SH-SY5Y (cell line): ENCODE measurements around the gene TRH.

Experiments
- GATA2 ChIP-seq: IDR thresholded peaks from 2 replicates; pipeline ENCODE4 v1.6.1; 2011; ENCODE audit warnings: mild to moderate bottlenecking, low read depth, low read length
- GATA3 ChIP-seq: IDR thresholded peaks from 2 replicates; pipeline ENCODE4 v1.6.1; 2011; ENCODE audit warnings: low read depth, mild to moderate bottlenecking, low read length, moderate library complexity

Gene TRH

GRCh38 chr3:129952556-129953355 is 21.8 kb upstream of the TRH start:
- TF ChIP-seq GATA2 (no peak), GATA3 (no peak)

- no peak for TF ChIP-seq GATA2
- TF ChIP-seq GATA3, result no peak
Measured at GRCh38 chr3:129953621-129954020, 20.9 kb upstream of the TRH start.

DNA sequence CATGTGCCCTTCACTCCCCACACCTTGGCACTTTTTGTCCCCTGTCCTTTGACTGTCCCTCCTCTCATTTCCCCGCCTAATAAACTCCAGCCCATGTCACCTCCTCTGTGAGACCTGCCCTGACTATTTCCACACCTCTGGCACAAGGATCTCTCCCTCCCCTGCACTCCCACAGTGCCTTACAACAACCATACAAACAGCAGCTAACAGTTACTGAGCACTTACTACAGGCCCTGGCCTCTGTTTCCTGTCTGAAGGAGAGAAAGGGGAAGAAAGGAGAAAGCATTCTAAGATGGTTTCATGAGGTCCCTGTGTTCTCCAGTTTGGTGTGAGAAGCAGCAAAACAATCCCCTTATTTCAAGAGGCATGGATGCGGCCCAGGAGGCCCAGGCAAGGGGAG is 20.0 kb upstream of the TRH start:
- TF ChIP-seq GATA2, result no peak
- no peak for TF ChIP-seq GATA3

DNA sequence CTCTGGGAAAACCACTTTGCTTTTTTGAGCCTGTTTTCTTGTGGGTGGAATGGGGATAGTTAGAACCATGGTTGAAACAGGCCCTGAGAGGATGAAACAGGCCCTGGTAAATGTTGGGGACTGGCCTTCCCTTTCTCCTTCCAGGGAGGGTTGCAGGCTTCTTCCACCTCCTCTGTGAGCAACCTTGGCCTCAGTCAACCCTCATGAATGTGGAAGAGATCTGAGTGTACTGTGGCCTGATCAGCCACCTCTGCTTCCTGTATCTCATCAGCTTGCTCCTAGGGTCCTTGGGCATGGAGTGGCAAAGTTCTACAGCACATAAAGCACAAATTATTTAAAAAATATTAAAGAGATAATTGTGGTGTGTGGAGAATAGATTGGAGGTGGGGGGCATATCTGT is 17.6 kb upstream of the TRH start:
- TF ChIP-seq GATA2 (no peak), GATA3 (no peak)

DNA sequence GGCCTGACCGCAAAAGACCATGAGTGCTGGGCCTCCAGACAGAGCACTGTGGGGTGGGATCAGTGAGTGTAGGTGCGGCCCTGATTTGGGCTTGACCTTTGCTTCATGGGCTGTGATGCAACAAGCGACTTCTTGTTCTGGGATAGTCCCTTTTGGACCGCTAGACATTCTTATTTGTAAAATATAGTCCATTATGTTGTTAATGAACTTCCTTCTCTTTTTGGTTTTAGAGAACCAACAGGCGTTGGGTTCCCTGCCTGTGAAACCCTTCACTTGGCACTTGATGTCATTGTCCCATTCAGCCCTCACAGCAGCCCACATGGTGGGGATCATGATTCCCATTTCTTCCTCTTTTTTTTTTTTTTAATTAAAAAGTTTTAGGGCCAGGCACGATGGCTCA is 15.8 kb upstream of the TRH start:
- no peak for TF ChIP-seq GATA3
- TF ChIP-seq GATA2, result no peak

- TF ChIP-seq GATA2, result no peak
- no peak for TF ChIP-seq GATA3
Measured at GRCh38 chr3:129961141-129961541, 13.4 kb upstream of the TRH start.

DNA sequence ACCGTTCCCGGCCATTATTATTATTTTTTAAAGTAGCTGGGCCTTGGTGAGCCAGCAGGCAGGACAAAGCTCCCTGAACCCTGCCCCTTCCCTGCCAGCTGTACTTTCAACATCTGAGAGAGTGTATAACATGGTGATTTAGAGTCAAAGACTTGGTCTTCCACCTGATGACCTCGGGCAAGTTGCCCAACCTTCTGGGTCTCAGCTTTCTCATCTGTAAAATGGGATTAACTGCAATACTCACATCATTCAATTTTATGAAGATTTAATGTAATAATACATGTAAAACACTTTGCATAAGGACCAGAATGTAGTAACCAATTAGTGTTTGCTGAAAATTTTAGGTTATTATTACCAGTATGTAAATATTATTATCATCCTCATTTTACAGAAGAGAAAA is 11.9 kb upstream of the TRH start:
- TF ChIP-seq GATA2 (no peak), GATA3 (no peak)

DNA sequence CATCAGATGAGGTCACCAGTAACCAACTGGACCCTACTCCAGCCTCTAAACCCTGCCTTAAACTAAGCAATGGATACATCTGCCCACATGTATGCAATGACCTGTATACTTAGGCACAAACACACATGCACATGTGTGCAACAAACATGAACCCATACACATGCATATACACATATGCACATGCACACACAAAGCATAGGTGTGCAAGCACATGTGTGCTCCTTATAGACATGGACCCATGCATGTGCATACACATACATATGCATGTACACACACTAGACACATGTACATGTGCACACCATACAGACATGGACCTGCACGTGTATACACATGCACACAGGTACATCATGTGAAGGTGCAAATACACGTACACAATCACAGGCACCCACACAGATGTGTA is 8.6 kb upstream of the TRH start:
- TF ChIP-seq GATA2, result no peak

DNA sequence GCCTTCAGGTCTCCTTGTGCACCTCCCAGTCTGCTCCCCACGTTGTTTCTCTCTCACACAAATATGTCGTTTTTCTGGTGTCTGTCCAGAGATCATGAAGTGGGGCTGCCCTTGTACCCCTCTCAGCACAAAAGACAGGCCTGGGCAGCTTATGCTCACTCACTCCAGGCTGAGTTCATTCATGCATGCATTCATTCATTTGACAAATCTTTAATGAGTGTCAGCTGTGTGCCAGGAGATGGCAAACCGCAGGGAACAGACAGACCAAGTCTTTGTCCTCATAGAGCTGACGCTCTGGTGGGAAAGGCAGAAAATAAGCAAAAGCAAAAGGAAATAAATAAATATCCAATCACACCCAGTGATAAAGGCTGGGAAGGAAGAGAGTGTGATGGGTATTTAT is 7.6 kb upstream of the TRH start:
- no peak for TF ChIP-seq GATA2
- TF ChIP-seq GATA3, result no peak

GRCh38 chr3:129967761-129968160 is 6.8 kb upstream of the TRH start:
- no peak for TF ChIP-seq GATA3
- TF ChIP-seq GATA2, result no peak

DNA sequence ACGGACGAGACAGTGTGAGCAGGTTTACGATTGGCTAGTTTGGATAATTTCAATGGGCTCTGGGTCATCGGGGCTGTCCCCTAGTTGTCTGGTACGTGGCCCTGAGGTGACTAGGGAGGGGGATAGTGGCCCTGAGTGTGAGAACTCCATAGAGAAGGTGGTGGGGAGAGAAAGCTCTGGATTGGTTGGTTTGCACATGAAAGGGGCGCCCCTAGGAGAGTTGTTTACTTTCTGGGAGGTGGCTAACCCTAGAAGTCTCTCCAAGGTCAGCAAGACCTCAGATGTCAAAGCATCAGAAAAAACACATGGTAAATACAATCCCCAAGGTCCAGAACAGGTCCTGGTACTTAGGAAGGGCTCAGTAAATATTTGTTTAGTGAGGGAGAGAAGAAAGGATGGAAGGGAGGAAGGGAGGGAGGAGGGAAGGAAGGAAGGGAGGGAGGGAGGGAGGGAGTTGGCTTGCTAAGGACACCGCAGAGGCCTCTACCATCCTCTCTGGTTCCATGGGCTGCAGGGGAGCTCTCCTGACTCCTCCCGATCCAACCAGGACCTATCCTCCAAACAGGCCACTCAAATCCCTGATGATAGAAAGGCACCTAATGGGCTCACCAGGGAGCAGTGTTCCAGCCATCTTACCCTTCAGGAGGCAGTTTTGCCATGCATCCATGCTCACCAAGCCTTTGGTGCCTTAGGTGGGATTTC is 3.0 kb upstream of the TRH start:
- TF ChIP-seq GATA3 (no peak), GATA2 (no peak)

GRCh38 chr3:129972301-129972700 is 2.2 kb upstream of the TRH start:
- no peak for TF ChIP-seq GATA3
- TF ChIP-seq GATA2, result no peak

DNA sequence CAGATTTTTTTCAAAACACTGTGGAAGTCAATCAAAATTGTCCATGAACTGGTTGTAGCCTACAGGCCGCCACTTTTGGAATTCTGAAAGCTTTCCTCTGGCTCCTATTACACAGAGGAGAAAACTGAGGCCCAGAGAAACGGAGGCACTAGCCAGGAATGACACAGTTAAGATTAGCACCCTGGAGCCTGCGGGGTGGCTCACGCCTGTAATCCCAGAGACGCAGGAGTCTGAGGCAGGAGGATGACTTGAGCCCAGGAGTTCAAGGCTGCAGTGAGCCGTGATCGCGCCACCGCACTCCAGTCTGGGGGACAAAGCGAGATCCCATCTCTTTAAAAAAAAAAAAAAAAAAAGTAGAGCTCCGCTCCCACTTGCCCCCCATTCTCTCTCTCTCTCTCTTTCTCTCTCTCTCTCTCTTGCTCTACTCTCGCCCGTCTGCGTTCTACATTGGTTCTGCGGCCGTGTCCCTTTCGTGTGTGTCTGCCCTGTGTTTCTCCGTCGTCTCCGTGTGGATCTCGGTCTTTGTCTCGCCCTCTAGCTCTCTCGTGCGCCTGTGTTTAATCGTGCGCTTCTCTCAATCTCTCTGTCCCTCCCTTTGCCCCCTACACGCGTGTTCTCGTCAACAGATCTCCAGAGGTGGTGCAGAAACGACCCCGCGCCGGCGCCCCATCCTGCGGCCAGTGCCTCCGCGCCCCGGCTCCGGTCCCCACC is 512 bp upstream of the TRH start:
- TF ChIP-seq GATA2, result no peak
- no peak for TF ChIP-seq GATA3

DNA sequence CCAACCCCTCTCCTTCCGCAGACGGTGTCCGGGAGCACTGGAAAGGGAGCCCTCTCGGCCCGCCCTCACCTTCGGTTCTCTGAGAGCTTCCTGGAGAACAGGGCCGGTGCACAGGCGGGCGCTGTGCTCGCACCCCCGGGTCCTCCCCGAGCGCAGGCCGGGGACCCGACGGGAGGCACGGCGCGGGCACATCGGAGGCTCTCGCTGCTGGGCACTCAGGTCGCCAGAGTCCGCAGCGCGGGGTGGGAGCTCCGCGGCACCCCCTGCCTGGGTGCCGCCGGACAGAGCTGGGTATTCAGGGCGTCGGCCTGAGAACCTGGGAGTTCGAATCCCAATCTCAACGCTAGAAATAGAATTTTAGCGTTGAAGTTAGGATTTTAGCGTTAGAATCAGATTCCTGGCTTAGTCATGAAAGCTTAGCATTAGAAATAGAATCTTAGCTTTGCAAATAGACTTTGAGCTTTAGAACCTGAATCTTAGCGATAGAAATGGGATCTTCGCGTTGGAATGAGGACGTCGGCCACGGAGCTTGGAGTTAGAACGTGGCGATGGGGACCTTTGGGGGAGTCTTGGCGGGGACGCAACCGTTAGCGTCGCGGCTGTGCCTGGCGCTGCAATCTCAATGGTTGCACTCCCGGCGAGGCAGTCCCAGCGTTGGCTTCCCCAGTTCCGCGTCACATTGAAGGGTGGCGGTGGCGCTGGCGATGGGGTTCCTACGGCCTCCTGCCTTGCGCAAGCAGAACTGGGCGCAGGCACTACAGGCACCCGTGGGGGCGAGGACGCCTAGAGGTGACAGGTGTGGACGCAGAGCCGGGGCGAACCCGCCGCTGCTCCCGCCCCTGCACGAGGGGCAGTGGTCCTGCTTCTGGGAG is 549 bp downstream of the TRH start:
- TF ChIP-seq GATA3, result no peak
- no peak for TF ChIP-seq GATA2
